Measurements from ENCODE around the gene ALDH16A1.

- TF ChIP-seq CTCF (IDR thresholded peaks at IDR 0.05; ENCODE audit: low read depth, low read length, poor library complexity, severe bottlenecking) (peak; percentile 69), EZH2phosphoT487 (IDR thresholded peaks at IDR 0.05; ENCODE audit: borderline replicate concordance, low read length) (no peak)
These were observed 36.7 kb downstream of the ALDH16A1 start for GRCh38 chr19:49489601-49490167.

Measured in DOHH2 (cell line).